Ovary (tissue), 3 donors: ENCODE data around the gene SPINT2.

Experiments
- CTCF ChIP-seq, 3 donors: fragments of 450-650 bp in 2 of 3; fragments of 200-600 bp in 1 of 3; IDR thresholded peaks; one replicate each; pipeline versions ENCODE4 v1.5.1 to v1.8.0; 2016 to 2022; ENCODE audit warnings: antibody characterized with exemption in 3 of 3, mild to moderate bottlenecking in 1 of 3
- POLR2A ChIP-seq: fragments of 450-650 bp; IDR thresholded peaks from one replicate; pipeline ENCODE4 v1.6.1; 2017; ENCODE audit warnings: antibody characterized with exemption, mild to moderate bottlenecking, moderate library complexity
- donor health status: DM: no; HTN: no; CAD: no.

GRCh38 chr19:38318660-38319059 is 54.3 kb downstream of the SPINT2 start:
- TF ChIP-seq POLR2A (no peak), CTCF (IDR thresholded peaks at IDR 0.05) (no peak)
